Measurements from ENCODE around the gene MAMSTR. TPM values are rescaled to one million over a fixed set of nuclear protein-coding genes. Genes with fewer than 3 reads are reported as not detected.

Gene MAMSTR
- total and polyA plus RNA-seq, 9 of the 15 experiments (the other 6 are each of a cell fraction or from before 2014, with no cell fraction given): 0.08 to 1.00 (median 0.40) TPM; not detected in 1

DNA sequence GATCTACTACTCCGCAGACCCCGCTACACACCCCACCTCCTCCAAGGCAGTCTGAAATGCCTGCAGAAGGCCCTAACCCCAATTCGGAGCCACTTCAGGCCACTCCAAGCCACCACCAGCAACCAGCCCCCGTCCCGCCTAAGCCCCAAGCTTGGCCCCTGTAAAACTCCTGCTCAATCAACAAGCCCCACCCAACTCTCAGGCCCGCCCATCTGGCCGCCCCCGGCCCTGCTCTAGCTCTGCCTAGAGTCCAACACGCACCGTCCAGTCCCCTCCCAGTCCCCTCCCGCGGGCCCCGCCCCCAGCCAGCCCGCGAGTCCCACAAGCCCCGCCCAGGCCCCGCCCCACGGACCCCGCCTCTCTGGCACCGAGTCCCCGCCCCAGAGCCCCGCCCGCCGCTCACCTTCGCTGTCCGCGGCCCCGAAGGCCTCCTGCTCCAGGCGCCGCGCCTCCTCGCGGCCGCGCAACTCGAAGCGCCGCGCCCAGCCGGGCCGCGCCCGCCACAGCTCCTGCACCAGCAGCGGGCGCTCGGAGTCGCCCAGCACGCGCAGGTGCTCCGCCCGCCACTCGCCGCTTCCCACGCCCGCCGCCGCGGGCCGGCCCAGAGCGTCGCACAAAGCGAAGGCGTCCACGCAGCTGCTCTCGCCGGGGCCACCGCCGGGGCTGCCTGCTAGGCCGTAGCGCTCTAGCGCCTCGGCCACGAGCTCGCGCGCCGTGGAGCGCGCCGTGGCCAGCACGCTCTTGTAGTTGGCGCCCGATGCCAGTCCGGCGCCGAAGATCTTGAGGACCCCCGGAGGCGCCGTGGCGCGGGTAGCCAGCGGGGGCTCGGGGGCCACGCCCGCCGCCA is 19.3 kb upstream of the MAMSTR start (continued):
- TF ChIP-seq, protein P1, sequence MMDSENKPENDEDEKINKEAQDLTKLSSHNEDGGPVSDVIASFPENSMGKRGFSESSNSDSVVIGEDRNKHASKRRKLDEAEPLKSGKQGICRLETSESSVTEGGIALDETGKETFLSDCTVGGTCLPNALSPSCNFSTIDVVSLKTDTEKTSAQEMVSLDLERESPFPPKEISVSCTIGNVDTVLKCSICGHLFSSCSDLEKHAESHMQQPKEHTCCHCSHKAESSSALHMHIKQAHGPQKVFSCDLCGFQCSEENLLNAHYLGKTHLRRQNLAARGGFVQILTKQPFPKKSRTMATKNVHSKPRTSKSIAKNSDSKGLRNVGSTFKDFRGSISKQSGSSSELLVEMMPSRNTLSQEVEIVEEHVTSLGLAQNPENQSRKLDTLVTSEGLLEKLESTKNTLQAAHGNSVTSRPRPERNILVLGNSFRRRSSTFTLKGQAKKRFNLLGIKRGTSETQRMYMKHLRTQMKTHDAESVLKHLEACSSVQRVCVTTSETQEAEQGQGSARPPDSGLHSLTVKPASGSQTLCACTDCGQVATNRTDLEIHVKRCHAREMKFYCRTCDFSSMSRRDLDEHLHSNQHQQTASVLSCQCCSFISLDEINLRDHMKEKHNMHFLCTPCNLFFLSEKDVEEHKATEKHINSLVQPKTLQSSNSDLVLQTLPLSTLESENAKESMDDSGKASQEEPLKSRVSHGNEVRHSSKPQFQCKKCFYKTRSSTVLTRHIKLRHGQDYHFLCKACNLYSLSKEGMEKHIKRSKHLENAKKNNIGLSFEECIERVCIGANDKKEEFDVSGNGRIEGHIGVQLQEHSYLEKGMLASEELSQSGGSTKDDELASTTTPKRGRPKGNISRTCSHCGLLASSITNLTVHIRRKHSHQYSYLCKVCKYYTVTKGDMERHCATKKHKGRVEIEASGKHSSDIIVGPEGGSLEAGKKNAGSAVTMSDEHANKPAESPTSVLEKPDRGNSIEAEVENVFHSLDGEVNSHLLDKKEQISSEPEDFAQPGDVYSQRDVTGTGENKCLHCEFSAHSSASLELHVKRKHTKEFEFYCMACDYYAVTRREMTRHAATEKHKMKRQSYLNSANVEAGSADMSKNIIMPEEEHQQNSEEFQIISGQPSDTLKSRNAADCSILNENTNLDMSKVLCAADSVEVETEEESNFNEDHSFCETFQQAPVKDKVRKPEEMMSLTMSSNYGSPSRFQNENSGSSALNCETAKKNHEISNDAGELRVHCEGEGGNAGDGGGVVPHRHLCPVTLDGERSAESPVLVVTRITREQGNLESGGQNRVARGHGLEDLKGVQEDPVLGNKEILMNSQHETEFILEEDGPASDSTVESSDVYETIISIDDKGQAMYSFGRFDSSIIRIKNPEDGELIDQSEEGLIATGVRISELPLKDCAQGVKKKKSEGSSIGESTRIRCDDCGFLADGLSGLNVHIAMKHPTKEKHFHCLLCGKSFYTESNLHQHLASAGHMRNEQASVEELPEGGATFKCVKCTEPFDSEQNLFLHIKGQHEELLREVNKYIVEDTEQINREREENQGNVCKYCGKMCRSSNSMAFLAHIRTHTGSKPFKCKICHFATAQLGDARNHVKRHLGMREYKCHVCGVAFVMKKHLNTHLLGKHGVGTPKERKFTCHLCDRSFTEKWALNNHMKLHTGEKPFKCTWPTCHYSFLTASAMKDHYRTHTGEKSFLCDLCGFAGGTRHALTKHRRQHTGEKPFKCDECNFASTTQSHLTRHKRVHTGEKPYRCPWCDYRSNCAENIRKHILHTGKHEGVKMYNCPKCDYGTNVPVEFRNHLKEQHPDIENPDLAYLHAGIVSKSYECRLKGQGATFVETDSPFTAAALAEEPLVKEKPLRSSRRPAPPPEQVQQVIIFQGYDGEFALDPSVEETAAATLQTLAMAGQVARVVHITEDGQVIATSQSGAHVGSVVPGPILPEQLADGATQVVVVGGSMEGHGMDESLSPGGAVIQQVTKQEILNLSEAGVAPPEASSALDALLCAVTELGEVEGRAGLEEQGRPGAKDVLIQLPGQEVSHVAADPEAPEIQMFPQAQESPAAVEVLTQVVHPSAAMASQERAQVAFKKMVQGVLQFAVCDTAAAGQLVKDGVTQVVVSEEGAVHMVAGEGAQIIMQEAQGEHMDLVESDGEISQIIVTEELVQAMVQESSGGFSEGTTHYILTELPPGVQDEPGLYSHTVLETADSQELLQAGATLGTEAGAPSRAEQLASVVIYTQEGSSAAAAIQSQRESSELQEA (IDR thresholded peaks at IDR 0.05; ENCODE audit: low read depth): no peak
- TF ChIP-seq ZNF347 (CRISPR knock-in tag; IDR thresholded peaks at IDR 0.05; ENCODE audit: low read depth) (no peak), SMARCE1 (IDR thresholded peaks at IDR 0.05) (0 out of 2 replicates have a peak, but pooled peaks have one; percentile 36), TRIM24 (IDR thresholded peaks at IDR 0.05) (no peak), TAF9B (IDR thresholded peaks at IDR 0.05; ENCODE audit: partially characterized antibody) (no peak), NRF1 (conservative IDR thresholded peaks at IDR 0.05 in 1 of 2, IDR thresholded peaks at IDR 0.05 in 1 of 2) (peak in 1 of 2 experiments; percentile 77; a peak in 2 of 4 replicates), ZBTB17 (CRISPR knock-in tag; IDR thresholded peaks at IDR 0.05) (0 out of 2 replicates have a peak, but pooled peaks have one; percentile 25), BCOR (IDR thresholded peaks at IDR 0.05) (no peak), TAF7 (tag; IDR thresholded peaks at IDR 0.05) (no peak), LEF1 (IDR thresholded peaks at IDR 0.05) (no peak), ATF7 (IDR thresholded peaks at IDR 0.05) (no peak; the same call in none of the 2 replicates), YY1 (IDR thresholded peaks at IDR 0.05; ENCODE audit: borderline replicate concordance in 1 of 3, control insufficient read depth in 1 of 3, extremely low read depth in 1 of 3, insufficient read depth in 3 of 3, insufficient read length in 1 of 3, insufficient replicate concordance in 2 of 3, low read depth in 1 of 3, low read length in 2 of 3) (peak in 1 of 3 experiments; percentile 71), CBFB (CRISPR knock-in tag; IDR thresholded peaks at IDR 0.05) (no peak)
- TF ChIP-seq, protein P2, sequence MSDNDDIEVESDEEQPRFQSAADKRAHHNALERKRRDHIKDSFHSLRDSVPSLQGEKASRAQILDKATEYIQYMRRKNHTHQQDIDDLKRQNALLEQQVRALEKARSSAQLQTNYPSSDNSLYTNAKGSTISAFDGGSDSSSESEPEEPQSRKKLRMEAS (CRISPR knock-in tag; IDR thresholded peaks at IDR 0.05): peak; percentile 79
- TF ChIP-seq, protein P3, sequence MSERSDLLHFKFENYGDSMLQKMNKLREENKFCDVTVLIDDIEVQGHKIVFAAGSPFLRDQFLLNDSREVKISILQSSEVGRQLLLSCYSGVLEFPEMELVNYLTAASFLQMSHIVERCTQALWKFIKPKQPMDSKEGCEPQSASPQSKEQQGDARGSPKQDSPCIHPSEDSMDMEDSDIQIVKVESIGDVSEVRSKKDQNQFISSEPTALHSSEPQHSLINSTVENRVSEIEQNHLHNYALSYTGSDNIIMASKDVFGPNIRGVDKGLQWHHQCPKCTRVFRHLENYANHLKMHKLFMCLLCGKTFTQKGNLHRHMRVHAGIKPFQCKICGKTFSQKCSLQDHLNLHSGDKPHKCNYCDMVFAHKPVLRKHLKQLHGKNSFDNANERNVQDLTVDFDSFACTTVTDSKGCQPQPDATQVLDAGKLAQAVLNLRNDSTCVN (CRISPR knock-in tag; IDR thresholded peaks at IDR 0.05): no peak

Data from K562 (cell line).